T-helper 1 cell (primary cell): Measurements from ENCODE around the gene GIMD1.
"Not testable (repeated sequence)": the region's sequence is repeated elsewhere in the genome, so short reads cannot be mapped to it uniquely, and the experiment has no call there.

Source experiments
- DNase-seq, 5 donors: peaks; one replicate each; pipeline ENCODE4 v3.0.0-alpha.2; 2012 to 2020

The GIMD1 gene

GRCh38 chr4:106347167-106347566 is 21.4 kb downstream of the GIMD1 start:
- no peak for DNase-seq

GRCh38 chr4:106344647-106344970 is 24.0 kb downstream of the GIMD1 start:
- DNase-seq = no peak

- DNase-seq = no peak
These were observed 24.5 kb downstream of the GIMD1 start for GRCh38 chr4:106343865-106344646.

GRCh38 chr4:106340774-106341173 is 27.8 kb downstream of the GIMD1 start:
- DNase-seq = no peak

- no peak for DNase-seq
These were observed 29.1 kb downstream of the GIMD1 start for GRCh38 chr4:106339431-106339830.

- DNase-seq = no peak
These were observed 29.9 kb downstream of the GIMD1 start for GRCh38 chr4:106338671-106339070.

- DNase-seq = no peak
These were observed 30.7 kb downstream of the GIMD1 start for GRCh38 chr4:106337916-106338315.

- no peak for DNase-seq
These were observed 32.0 kb downstream of the GIMD1 start for GRCh38 chr4:106336618-106337017.

GRCh38 chr4:106334741-106335470 is 33.7 kb downstream of the GIMD1 start:
- DNase-seq = no peak

GRCh38 chr4:106333186-106333585 is 35.4 kb downstream of the GIMD1 start:
- DNase-seq = no peak

- peak in 1 of 5 donors; percentile 18 for DNase-seq
These were observed 39.4 kb downstream of the GIMD1 start for GRCh38 chr4:106329041-106329618.

GRCh38 chr4:106325800-106326199 is 42.8 kb downstream of the GIMD1 start:
- no peak for DNase-seq

GRCh38 chr4:106323119-106323518 is 45.5 kb downstream of the GIMD1 start:
- DNase-seq = no peak

GRCh38 chr4:106321814-106322213 is 46.8 kb downstream of the GIMD1 start:
- not testable (repeated sequence) for DNase-seq

- peak in 1 of 5 donors; percentile 5 for DNase-seq
These were observed 47.4 kb downstream of the GIMD1 start for GRCh38 chr4:106321168-106321567.

- no peak for DNase-seq
These were observed 48.3 kb downstream of the GIMD1 start for GRCh38 chr4:106320235-106320634.

GRCh38 chr4:106318511-106318910 is 50.1 kb downstream of the GIMD1 start:
- peak in 1 of 5 donors; percentile 16 for DNase-seq

- no peak for DNase-seq
These were observed 50.8 kb downstream of the GIMD1 start for GRCh38 chr4:106317815-106318214.

- DNase-seq = peak in 1 of 5 donors; percentile 14
These were observed 51.7 kb downstream of the GIMD1 start for GRCh38 chr4:106316773-106317409.

GRCh38 chr4:106315968-106316772 is 52.4 kb downstream of the GIMD1 start, which contains the start of the genes AIMP1 and TBCK:
Gene AIMP1 (plus strand): TSS chr4:106316550. CDS start chr4:106325010, 8,460 bp downstream.
Gene TBCK (minus strand): TSS chr4:106316209. CDS start chr4:106308960, 7,249 bp downstream.
- peak; percentile 72 to 90 (median 79) for DNase-seq

- peak in 3 of 5 donors; percentile 2 to 33 (median 13) for DNase-seq
These were observed 53.1 kb downstream of the GIMD1 start for GRCh38 chr4:106315476-106315967.

- DNase-seq = no peak
These were observed 53.6 kb downstream of the GIMD1 start for GRCh38 chr4:106314960-106315359.
